Limb (tissue), 2 donors: ENCODE results near the gene PHF13.
"Not testable (repeated sequence)": the region's sequence is repeated elsewhere in the genome, so short reads cannot be mapped to it uniquely, and the experiment has no call there.

Experiments used
- DNase-seq, 2 donors: peaks; one replicate each; pipeline ENCODE4 v3.0.0-alpha.2; 2016; ENCODE audit errors: extremely low spot score in 2 of 2

Gene PHF13

GRCh38 chr1:6628971-6629479 is 15.5 kb downstream of the PHF13 start:
- DNase-seq = no peak

- no peak for DNase-seq
Observed at GRCh38 chr1:6630027-6630426, 16.5 kb downstream of the PHF13 start.

- no peak for DNase-seq
Observed at GRCh38 chr1:6631058-6631457, 17.5 kb downstream of the PHF13 start.

GRCh38 chr1:6632588-6633514 is 19.3 kb downstream of the PHF13 start:
- no peak for DNase-seq

GRCh38 chr1:6634371-6635052 is 21.0 kb downstream of the PHF13 start:
- DNase-seq = peak; percentile 38 to 70

GRCh38 chr1:6635161-6635909 is 21.8 kb downstream of the PHF13 start:
- DNase-seq = no peak

- DNase-seq = no peak
Observed at GRCh38 chr1:6635910-6636760, 22.6 kb downstream of the PHF13 start.

- DNase-seq = not testable (repeated sequence)
Observed at GRCh38 chr1:6636778-6637177, 23.2 kb downstream of the PHF13 start.

GRCh38 chr1:6637770-6638169 is 24.2 kb downstream of the PHF13 start:
- DNase-seq = no peak

- peak; percentile 56 to 64 for DNase-seq
Observed at GRCh38 chr1:6638226-6638625, 24.7 kb downstream of the PHF13 start.

- DNase-seq = not testable (repeated sequence)
Observed at GRCh38 chr1:6640867-6641266, 27.3 kb downstream of the PHF13 start.

- DNase-seq = no peak
Observed at GRCh38 chr1:6645018-6645417, 31.5 kb downstream of the PHF13 start.

- DNase-seq = peak in 1 of 2 donors; percentile 78
Observed at GRCh38 chr1:6646499-6647148, 33.1 kb downstream of the PHF13 start.

GRCh38 chr1:6648556-6648955 is 35.0 kb downstream of the PHF13 start:
- DNase-seq = no peak

GRCh38 chr1:6651909-6652308 is 38.4 kb downstream of the PHF13 start:
- DNase-seq = no peak

GRCh38 chr1:6652986-6653385 is 39.5 kb downstream of the PHF13 start:
- no peak for DNase-seq

- DNase-seq = no peak
Observed at GRCh38 chr1:6653436-6654290, 40.1 kb downstream of the PHF13 start.

- DNase-seq = no peak
Observed at GRCh38 chr1:6657138-6657537, 43.6 kb downstream of the PHF13 start.

GRCh38 chr1:6658359-6659060 is 45.0 kb downstream of the PHF13 start:
- no peak for DNase-seq
